HuH-7.5 (cell line): ENCODE data around the gene TEX14.

Experiments
- DNase-seq: peaks from one replicate; pipeline ENCODE4 v3.0.0; 2011; ENCODE audit warnings: low spot score

TEX14 gene

DNA sequence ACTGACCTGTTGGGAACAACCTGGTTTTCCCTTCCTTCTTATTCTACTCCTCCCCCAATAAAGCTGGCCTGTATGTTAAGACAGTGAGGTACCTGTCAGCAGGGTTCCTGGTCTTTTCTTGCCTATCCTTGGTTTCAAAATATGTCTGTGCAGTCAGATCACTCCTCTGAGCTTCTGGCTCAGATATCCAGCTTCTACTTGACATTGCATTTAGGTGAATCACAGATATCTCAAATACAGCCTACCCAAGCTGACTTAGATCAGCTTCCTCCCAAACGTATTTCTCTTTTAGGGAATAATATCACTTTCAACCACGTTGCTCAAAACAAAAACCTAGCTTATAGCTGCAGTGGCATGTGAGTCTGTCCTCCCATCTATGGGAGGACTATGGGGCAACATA, 48.7 kb downstream of the TEX14 start:
- DNase-seq: no peak

DNA sequence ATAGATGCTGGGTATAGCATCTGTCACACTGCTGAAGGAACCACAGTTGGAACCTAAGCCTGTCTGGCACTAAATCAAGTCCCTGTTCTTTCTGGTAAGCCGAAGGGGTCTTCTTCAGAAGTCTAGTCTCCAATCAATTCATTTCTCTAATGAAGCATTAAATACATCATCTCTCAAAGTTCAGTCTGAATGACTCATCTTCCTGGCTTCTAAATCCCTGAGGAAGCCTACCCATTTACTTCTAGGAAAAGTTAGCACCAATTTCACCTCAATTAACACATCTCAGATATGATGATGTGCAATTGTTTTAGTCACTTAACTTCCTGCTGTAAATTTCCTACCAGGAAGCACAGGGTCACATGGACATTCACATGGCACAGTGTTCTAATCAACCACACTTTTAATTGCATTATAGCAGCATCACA, 49.9 kb downstream of the TEX14 start:
- DNase-seq: no peak

DNA sequence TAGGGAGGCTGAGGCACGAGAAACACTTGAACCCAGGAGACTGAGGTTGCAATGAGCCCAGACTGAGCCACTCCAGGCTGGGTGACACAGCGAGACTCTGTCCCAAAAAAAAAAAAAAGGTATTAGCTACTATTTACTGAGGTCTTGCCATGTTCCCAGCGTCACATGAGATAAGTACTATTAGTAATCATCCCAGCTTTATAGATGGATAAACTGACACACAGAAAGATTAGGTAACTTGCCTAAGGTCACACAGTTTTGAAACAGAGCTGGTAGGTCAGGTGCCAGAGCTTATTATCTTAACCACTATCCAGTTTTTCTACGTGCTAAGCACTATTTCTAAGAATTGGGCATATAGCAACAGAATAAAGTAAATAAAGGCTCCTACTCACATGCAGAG, 51.6 kb downstream of the TEX14 start:
- DNase-seq: no peak

DNA sequence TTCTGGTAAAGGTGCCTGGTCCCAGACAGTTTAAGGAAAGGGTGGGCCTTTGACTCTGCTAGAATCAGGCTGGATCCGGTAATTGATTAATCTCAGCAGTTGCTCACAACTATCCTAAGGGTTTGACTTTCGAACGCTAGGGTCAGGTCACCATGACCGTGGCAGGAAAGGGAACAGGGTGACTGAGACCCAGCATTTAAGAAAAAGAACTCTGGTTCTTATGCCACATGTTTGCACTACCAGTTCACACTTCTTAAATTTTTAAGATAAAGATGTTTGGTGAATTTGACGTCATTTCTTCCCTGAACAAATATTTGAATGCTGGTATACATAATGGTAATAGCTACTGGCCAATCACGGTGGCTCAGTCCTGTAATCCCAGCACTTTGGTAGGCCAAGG, 52.2 kb downstream of the TEX14 start:
- no peak for DNase-seq

DNA sequence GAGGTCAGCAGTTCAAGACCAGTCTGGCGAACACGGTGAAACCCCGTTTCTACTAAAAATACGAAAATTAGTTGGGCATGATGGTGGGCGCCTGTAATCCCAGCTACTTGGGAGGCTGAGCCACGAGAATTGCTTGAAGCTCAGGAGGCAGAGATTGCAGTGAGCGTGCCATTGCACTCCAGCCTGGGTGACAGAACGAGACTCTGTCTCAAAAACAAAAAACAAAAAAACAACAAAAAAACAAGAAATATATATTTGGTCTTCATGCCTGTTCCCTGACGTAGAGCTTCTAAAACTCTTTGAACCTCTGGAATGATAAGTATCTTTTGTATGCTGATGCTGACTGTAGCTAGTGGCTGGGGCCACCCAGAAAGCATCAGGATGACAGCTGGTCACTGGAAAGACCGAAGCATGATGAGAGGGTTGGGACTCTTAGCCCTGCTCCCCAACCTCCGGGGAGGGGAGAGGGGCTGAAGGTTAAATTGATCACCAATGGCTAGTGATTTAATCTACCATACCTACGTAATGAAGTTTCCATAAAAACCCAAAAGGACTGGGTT, 54.8 kb downstream of the TEX14 start:
- DNase-seq: no peak

DNA sequence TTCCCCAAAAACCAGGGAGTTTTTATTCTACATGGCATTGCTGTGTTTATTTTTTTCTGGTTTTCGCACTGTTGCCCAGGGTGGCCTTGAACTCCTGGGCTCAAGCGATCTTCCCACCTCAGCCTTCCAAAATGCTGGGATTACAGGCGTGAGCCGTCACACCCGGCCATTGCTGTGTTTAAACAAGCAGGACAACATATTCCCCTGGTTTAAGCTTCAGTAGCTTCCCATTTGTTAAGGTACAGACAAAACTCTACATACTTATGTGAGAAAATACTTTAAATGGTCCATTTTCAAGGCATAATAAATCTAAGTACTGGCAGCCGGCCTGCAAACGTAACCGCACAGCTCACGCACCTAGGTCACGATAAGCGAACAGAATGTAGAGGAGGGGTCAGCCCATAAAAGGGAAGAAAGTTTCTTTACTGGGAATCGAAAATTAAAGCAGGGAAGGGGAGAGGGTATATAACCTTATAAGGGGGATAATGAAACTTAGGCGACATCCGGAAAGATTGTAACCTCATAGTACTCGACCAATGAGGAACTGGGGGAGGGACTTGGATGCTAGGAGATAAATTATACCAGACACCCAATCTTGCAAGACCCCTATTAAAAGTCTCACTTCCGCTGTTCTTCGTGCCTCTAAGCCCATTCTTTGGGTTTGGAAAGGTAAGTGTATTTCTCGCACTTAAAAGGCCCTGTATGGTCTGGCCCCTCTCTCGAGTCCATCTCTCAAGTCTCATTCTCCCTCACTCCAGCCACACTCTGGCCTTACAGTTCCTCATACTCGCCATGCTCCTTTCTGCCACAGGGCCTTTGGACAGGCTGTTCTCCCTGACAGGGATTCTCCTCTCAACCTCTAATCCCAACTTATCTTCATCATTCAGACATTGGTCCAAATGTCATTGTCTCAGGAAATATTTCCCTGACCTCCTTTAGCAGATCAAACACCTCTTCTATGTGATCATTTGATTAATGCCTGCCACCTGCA, 59.2 kb downstream of the TEX14 start:
- no peak for DNase-seq

DNA sequence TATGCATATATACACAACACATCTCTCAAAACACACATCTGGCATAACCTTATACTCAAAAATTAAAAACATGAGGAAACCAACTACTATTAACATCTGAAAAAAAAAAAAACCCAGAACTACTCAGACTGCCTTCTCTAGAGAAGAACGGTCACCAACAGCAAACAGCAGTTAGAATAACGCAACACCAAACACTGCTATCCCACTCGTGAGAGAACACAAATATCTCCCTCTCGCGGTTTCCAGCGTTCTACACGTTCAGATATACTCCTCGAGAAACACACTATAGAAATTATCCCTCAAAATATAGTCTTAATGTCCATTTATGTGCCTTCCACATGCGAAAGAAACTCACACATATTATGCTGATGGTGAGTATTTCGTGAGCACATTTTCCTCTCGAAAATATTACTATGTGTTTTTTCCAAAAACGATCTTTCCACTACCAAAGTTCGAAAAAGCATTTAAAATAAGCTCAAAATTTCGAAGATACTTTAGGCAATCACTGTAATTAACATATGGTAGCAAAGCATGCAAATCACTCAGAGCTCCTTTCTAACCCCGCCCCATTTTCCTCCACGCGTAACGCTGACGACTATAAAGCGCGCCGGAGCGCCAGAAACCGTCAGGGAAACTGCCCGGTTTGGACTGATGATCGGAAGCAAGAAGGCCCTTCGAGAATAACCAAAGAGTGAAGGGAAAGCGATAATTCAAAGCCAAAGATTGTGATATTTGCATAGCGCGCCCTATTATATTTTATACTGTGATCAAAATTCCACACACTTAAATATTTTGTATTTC, 60.1 kb downstream of the TEX14 start:
- DNase-seq: peak; percentile 86

DNA sequence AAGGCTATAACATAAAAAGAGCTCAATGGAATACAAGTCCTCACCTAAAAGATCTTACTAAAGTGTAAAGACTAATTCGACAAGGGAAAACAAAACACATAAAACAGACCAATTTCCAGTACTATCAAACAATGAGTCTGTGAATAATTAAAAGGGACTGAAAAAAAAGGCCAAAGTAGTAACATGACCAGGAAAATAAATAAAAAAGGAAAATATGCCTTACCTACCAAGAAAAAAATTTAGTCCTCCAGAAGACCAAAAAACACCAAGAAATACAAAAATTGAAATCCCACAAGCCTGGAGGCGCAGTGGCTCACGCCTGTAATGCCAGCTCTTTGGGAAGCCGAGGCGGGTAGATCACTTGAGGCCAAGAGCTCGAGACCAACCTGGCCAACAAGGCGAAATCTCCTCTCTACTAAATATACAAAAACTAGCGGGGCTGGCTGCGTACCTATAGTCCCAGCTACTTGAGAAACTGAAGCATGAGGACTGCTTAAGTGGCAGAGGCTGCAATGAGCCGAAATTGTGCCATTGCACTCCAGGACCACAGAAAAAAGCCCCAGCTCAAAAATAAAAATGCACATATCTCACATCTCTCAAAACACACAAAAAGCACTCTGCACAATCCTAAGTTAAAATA, 60.8 kb downstream of the TEX14 start:
- DNase-seq: no peak

DNA sequence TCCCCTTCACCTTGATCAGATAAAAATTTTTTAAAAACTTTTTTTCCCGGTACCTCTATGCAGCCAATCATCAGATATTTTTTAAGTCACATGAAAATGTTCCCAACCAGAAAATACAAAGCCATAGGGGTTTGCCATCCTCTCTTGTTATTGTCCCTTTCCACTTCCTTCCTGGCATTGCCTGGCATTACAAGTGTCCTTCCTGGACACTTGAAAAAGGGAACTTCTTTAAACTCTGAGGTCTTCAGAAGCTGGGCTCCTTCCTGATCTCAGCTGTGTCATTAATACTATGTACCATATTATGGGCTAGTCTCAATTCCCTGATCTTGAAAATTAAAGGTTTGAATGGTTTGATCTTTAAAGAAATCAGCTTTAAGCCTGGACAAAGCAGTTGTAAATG, 64.9 kb downstream of the TEX14 start:
- no peak for DNase-seq

DNA sequence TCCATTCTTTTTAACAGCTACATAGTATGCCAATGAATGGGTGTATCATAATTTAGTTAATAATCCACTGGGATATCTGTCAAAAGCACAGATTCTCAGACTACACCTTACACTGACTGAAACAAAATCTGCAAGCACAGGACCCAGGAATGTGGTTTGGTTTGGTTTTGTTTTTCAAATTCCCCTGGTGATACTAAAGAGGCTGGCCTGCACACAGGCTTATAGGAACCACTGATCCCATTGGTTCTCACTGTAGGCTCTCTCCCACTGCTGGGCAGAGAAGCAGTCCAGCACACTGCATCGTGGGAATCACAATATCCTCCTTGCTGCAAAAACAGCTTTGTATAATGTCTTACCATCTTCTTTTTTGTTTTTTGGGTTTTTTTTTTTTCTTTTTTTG, 67.1 kb downstream of the TEX14 start:
- DNase-seq: no peak

DNA sequence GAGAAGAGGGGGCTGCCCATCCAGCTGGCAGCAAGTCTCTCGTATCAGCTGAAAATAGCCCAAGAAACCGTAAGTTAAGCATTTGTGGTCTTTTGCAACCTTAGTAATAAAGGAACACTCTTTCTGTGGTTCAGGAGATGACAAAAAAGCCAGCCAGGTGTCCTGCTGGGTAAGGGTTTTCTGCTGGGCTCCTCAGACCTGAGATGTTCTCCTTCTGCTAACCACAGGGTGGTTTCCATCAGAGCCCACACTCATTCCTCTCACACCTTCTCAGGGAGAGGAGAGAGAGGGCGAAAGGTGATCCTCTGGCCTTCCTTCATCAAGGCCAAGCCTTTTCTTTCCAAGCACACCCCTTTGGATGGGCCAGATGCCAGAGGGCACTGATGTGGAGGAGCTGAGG, 70.7 kb downstream of the TEX14 start:
- no peak for DNase-seq

DNA sequence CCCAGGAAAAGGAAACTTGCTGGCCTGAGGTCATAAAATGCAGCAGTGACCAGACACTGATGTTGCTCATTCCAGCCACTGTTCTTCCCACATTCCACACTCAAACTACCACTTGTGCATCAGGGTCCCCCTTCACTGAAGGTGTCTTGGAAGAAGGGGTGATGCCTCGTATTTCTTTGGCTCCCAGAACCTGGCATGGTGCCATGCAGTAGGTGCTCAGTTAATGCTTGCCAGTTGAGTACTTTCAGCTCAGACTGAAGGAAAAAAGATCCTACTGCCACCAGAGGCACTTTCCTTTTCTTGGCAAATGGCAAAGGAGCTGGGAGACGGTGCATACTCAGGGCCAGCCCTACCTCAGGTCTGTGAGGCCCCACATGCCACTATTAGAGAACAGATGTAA, 73.5 kb downstream of the TEX14 start:
- no peak for DNase-seq

DNA sequence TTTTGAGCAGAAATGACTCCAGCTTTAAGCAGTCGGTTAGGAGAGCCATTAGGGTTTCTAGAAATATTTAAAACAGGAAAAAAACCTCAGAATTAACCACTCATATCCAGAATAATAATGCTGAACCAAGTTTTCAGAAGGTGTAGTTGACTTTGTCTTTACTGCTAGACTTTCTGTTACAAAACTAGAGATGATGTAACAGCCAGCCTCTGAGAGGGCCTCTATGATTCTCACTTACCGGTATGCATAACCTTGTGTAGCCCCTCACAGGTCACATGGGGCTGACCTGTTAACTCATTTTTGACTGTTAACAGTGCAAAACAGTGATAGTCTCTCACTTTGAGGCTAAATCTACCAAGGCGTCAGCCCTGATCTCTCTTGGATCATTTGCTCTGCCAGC, 74.3 kb downstream of the TEX14 start:
- DNase-seq: no peak

DNA sequence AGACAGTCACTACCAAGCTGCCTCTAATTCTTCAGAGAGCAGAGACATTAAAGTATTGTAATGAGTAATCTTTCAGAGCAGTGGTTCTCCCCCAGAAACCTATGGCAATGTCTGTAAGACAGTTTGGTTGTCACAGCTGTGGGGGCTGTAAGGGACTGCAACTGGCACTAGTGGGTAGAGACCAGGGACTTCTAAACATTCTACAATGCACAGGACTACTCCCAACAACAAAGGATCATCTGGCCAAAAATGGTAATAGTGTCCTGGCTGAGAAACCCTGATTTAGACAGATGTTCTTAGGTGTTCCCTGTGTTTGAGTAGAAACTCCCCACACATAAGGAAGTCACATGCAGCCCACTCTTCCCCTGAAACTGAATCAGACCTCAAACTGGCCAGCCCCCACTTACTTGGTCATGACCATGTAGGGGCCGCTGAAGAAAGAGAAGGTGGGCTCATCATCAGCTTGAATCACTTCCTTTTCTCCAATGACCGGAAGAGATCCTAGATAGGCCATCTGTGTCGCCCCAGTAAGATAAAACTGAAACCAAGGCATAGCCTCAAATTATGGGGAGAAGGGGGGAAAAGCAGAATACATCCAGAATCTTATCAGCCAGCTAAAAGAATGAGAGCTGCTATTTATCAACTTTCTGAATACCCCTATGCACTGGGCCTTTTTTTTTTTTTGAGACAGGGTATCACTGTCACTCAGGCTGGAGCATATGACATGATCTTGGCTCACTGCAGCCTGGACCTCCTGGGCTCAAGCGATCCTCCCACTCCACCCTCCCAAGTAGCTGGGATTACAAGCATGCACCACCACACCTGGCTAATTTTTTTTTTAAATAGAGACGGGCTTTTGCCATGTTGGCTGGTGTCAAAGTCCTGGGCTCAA, 75.8 kb downstream of the TEX14 start:
- no peak for DNase-seq

DNA sequence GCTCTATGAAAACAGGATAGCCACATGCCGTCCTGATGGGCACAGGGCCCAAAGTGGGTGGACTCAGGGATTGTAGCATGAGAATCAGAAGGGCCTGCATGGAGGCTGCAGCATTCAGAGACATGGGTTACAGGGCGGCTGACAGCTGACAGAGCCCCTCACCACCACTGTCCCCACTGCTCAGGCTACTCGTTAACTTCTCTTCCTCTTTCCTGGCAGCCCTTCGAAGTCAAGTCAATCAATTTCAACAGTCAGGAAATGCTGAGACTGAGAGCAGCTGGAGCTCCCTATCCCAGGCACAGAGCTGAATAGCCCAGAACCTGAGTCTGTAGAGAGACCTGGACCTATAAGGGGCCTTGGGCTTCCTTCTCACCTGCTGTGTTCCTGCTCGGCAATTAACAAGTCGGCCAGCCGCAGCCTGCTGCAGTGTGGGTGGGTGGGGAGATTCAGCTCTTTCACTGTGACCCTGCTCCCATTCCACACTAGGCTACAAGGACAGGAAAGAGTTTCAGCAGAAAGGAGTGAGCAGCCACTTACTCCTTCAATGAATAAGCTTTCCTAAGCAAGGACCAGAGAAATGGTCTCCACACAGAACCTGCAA, 76.9 kb downstream of the TEX14 start:
- no peak for DNase-seq

DNA sequence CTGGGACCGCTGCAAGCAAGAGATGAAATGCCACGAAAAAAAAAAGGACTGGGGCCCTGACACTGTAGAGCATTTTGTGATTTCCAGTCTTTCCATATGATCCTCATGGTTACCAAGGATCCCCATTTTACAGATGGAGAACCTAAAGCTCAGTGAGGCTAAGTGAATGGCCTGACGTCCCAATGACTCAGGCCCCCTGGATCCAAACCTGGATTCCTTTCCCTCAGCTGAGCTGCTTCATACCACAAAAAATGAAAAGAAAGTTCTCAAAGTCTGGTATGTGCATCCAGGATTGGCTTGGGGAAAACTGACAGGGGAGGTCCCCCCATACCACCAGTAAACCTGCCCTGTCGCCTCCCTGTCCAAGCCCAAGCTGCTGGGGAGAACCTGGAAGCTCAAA, 80.5 kb downstream of the TEX14 start:
- DNase-seq: no peak

DNA sequence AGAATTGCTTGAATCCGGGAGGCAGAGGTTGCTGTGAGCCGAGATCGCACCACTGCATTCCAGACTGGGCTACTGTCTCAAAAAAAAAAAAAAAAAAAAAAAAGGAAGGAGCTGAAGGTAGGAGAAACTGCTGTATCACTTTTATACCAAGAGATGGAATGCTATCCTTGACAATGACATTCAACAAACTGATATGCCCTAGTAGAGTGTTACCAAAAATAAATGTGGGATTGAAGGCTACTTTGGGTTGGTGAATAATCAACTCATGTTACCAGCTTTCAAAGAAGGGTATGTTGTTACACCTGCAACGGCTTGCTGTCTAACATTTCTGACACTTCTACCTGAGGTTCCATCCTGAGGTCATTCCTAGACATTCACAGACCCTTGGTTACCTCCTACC, 84.9 kb downstream of the TEX14 start:
- DNase-seq: no peak

DNA sequence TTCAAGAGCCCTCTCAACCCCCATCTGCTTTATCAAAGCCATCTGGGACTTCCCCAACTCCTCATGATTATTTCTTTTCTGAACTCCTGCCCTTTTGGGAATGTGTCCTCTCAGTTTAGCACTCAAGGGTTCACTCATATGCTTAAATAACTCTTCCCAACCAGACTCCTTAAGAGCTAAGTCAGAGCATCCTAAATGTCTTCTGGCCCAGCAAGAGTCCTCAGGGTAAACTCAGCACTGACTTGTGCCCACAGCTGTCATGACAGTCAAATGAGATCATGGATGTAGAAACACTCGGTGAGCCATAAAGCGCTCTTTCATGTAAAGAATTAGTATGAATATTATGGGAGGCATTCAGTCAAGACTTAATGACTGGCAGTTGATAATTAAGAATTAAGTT, 85.9 kb downstream of the TEX14 start:
- no peak for DNase-seq

DNA sequence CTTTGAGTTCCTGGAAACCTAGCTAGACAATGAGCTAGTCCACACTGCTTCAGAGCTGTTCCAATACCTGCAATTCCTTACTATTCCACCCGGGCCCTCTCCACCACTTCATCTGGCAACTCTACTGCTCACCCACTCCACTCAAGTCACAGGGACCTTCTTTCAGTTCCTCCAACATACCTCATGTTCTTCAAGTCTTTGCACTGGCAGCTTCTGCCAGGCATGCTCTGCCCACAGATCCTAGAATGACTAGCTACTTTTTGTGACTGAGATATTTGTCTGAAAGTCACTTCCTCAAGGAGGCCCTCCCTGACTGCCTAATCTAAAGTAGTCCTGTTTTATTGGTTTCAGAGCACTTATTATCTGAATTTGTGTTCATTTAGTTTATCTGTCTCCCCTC, 86.4 kb downstream of the TEX14 start:
- peak; percentile 37 for DNase-seq

DNA sequence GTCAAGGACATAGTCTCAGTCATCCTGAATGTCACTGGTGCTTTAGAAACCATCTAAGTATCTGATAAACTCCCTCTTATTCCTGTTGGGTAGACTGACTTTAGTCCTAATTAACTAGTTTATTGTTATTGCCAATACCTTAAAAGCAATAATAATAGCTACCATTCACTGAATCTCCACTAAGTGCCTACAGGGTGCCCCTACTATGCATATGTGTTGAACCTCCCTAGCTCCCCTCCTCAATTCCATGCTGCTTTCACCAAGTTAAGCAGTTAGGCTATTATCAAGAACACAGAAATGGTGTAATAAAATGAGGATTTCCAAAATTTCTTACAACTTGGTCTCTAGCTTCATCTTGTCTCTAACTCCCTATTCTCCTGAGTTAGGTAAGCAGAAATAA, 89.9 kb downstream of the TEX14 start:
- no peak for DNase-seq

DNA sequence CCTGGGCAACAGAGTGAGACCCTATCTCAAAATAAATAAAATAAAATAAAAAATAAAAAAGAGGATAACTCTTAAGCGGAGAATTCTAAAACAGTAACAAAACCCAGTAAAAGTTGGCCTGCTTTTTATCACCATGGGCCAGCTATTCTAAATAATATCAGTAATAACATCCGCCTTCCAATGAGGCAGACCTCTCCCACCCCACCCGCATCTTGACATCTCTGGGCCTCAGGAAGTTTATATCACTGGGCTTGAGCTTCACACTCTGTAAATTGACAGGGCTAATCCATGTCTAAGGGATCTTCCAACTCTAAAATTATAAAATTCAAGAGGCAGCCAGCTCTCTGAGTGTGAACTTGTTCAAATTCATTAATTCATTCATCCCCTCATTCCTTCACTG, 94.5 kb downstream of the TEX14 start:
- DNase-seq: no peak
